GM18499 (cell line): Measurements from ENCODE around the gene MAP2K7.
"Not testable (repeated sequence)": the region's sequence is repeated elsewhere in the genome, so short reads cannot be mapped to it uniquely, and the experiment has no call there.

ENCODE experiments used
- ATAC-seq: cut with Tn5 transposase; IDR thresholded peaks from one replicate; pipeline ENCODE4 v1.9.1; 2021; ENCODE audit warnings: moderate number of reproducible peaks; ENCODE audit not compliant: insufficient read depth, unreplicated experiment

Gene MAP2K7

DNA sequence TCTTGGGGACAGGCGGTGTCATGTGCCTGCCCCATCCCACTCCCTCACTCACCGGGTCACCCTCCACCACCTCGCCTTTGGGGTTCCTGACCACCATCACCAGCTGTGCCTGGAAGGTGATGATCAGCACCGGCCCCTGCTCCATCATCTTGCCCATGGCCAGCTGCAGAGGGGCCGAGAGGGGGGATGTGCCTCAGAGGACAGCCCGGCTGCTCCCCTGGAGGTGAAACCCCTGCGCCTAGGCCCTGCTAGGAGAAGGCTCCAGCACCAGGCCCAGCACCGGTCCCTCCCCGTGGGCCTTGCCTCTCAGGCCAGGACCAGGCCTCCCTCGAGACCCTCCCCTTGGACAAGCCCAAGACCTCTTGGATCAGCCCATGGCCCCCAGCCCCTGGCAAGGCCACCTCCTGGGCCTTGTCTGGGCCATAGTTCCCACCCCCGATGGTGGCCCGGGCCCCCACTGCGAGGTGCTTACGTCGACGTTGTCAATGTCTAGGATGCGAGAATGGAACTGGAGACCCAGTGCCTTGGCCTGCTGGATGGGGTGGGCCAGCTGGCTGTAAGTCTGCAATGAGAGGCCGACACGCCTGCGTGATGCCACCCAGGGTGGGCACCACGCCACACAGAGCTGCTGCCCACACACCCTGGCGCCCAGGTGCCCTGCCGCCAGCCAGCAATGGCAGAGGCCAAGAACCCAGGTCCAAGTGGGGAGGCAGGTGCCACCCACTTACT is 24.1 kb downstream of the MAP2K7 start:
- ATAC-seq: no peak

DNA sequence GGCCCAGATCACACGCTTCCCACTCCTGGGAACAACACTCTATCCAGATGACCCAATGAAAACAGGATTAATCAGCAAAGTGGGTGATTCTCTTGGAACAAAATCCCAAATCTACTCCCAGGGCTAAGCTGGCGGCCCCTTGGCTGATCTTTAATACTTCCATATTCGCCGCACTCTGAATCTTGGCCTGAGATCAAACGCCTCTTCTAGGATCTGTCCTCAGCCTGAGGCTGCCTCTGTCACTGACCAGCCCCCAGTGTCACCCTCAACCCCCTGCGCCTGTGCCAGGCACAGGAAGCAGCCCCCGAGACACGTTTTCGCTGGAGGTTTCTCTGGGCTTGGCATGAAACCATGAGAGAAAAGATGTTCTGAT is 24.6 kb downstream of the MAP2K7 start:
- no peak for ATAC-seq

DNA sequence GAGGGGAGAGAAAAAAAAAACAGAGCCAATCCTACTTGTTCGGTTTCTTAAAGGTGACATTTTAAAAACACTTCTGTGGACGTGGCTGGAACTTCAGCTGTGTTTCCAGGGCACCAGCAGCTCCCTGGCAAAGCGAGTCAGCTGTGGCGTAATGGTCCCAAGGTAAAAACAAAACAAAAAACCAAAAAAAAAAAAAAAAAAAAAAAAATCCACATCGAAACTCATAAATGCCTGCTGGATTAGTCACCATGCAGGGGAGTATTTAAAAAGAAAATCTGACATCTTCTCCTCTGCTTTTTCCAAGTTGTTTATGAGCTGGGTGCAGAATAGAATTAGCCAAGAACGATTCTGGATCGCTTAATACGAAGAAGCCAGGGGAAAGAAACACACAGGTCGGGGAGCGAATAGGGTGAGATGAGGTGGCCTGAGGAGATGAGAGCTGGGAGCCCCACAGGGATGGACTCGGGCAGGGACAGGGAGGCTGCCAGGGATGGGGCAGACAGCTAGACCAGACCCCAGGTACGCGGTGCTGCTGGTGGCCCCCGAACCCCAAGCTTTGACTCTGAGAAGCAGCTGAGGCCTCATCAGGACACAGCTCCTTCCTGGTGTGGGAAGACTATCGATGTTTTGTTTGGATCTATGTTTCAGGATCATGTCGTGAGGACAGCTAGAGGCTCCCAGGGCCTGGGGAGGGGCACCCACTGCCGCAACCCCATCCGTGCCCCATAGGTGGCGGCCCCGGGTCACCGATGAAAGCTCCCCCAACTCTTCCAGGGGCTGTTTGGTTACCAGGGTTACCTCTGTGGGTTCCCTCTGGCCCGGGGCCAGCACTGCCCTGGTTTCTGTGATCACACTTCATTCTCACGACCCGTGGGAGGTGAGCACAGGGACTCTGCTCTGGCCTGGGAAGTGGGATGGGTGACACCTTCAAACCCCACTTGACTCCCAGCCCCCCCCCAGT is 25.3 kb downstream of the MAP2K7 start:
- no peak for ATAC-seq

DNA sequence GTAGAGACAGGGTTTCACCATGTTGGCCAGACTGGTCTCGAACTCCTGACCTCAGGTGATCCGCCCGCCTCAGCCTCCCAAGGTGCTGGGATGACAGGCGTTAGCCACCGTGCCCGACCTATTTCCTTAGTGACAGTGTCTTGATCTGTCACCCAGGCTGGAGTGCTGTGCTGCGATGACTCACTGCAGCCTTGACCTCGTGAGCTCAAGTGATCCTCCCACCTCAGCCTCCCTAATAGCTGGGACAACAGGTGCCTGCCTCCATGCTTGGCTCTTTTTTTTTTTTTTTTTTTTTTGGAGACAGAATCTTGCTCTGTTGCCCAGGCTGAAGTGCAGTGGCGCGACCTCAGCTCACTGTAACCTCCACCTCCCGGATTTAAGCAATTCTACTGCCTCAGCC is 26.4 kb downstream of the MAP2K7 start:
- ATAC-seq: not testable (repeated sequence)

DNA sequence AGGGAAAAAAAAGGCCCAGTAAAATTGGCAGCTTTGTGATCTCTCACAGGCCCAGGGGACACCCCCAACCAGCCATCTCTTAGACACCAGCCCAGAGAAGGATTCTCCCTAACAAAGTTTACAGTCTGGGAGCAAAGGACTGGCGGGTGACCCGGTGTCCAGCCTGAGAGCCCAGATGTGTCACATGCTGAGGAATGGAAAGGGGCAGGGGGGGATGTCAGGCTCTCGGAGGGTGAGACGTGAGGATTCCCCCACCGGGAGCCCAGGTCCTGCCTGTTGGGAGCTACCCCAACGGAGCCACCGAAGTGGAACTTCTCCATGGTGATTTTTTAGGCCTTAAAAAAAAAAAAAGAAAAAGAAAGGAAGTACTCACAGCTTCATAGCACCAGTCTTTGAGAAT is 27.1 kb downstream of the MAP2K7 start:
- ATAC-seq: no peak

DNA sequence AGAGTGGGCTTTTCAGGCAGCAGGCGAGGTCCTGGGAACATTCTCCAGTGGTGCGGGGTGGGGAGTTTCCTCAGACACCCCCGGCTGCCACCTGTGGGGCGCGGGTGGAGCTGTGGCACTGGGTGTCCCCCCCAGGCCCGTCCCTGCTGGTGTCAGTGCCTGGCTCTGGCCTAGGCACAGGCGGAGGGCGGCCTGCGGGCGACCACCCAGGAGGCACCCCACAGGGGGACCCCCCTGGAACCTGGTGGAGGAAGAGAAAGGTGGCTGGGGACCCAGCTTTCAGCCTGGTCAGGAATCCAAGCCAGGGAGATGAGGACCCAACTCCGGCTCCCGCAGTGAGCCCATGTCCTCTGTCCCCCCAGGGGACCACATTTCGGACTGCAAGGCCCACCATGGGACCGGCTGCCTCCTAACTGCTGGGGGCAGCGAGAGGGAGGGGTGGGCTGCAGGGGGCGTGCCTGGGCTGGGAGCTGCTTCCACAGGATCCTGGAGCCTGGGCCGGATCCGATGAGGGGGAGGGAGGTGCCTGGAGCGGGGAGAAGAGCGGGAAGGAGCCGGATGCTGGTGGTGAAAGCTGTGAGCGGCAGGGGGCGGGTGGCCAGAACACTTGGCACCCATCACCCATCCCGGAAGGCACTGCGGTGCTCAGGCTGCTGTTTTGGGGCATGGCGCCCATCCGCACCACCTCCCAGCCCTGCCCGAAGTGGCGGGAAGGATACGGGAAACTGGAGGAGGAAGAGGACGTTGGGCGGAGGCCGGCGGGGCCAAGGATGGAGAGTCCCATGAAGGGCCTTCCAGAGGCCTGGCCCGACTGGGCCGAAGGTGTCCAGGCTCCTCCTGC is 27.8 kb downstream of the MAP2K7 start:
- ATAC-seq: no peak

DNA sequence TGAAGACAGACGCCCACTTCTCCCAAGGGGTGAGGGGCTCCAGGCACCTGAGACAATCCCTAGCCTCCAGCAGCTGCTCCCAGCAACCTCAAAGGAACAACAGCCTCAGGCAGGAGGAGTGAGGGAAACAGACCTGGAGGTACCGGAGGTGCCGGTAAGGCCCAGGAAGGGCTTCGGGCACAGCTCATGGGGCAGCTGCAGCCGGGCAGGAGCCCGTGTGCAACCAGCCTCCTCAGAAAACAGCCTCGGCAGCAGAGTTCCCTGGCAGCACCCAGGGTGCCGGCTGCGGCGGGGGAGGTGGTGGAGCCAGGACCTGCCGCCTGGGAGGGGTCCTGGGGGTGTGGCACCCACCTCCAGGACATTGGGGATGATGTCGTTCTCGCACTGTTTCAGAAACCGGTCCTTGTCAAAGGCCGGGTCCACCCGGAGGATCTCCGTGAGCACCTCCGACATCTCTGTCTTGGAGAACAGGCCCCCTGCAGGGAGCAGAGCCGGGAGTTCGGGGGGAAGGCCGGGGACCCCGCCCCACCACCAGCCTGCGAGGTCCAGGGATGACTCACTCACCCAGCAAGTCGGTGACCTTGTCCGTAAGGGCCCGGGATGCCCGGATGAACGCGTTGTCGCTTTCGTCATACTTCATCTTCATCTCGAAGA is 28.7 kb downstream of the MAP2K7 start:
- ATAC-seq: no peak

DNA sequence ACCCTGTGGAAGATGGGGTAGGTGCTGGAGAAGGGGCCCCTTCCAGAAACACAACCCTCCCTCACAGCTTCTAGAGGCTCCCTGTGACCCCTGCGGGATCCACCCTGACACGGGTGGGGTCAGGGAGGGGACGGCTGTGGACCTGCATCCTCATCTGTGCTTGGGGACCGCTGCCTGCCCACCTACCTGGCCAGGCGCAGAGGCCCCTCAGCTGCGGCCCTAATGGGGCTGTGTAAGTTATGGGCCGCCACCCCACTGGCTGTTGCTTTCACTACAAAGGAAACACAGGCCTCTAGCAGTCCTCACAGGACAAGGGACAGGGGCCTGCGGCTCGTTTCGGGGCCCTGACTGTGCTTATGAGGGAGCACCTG is 29.2 kb downstream of the MAP2K7 start:
- no peak for ATAC-seq

DNA sequence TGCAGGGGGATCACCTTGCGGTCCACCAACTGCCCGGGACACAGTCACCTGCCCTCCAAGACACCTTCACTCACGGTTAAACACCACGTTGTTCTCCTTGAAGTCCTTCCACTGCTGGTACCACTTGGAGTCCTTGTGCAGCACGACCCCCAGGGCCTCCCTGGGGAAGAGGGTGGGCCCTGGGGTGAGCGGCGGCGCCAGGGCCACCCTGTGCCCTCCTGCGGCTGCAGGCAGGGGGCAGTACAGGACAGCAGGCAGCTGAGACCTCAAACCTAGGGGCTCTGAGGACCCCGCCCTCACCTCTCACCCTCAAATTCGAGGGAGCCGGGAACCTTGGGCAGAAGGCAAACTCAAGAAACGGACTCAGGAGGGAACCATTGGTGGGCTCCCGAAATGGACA is 29.7 kb downstream of the MAP2K7 start:
- no peak for ATAC-seq

DNA sequence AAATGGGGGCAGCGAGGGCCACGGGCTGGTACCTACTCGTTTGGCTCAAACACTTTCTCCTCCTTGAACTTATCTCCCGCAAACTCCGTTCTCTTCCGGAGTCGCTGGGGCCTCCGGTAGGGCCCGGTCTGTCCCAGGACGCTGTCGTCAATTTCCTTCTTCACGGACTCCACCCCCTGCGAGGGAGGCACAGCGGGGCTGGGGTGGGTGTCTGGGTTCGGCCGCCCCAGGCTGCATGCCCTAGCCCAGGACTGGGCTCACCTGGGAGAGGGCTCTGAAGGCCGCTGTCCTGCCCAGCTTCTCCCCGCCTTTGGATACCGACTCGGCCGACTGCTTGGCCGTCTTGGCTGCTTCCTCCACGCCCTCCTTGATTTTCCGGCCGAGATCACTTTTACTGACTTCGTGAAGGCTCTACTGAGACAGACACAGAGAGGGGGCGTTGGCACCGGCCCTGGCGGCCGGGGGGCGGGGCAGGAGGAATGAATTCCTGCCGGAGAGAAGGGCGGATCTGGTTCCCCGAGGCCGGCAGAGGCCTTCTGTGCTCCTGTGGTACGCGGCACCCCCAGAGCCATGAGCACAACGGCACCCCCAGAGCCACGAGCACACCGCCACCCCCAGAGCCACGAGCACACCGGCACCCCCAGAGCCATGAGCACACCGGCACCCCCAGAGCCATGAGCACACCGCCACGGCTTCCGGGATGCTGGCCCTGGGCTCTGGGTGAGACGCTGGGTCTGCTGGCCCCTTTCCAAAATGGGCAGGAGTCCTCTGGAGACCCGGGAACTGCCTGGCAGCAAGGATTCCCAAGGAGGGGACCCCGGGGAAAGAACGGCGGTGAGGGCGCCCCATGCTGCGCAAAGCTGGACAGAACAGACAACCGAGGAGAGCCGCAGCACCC is 30.4 kb downstream of the MAP2K7 start:
- ATAC-seq: no peak

DNA sequence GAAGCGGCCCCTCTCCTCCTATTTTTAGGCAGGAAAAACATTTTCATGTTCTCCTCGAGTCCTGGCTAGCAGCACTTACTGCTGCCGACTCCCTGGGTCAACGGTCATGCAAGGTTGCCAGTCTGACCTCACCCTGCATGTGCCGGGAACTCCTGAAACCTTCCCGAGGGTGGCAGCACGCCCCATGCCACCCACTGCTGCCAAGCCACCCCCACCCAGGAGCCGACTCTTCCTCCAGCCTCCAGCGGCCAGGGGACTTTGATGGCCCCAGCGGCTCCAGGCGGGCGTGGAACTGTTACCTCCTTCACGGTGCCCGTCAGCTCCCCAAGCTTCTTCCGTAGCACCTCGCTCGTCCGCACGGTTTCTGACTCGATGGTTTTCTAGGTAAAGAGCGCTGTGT is 31.1 kb downstream of the MAP2K7 start:
- no peak for ATAC-seq

DNA sequence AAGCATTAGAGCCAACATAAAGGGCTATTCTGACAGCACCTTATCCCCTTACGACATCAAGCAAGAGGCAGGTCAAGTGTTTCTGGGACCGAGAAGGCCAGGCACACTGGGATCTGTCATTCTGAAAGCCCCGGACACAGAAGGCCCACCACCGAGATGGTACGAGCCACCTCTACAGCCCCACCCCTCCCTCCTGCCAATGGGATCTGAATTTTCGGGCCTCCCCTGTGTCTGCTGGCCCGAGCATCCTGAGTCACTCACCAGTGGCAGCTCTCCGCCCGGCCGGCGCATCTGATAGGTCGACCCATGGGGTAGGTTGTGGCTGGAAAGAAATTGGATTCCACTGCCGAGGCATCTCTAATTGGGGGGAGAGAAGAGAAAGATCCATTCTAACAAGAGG is 37.2 kb downstream of the MAP2K7 start:
- ATAC-seq: no peak

DNA sequence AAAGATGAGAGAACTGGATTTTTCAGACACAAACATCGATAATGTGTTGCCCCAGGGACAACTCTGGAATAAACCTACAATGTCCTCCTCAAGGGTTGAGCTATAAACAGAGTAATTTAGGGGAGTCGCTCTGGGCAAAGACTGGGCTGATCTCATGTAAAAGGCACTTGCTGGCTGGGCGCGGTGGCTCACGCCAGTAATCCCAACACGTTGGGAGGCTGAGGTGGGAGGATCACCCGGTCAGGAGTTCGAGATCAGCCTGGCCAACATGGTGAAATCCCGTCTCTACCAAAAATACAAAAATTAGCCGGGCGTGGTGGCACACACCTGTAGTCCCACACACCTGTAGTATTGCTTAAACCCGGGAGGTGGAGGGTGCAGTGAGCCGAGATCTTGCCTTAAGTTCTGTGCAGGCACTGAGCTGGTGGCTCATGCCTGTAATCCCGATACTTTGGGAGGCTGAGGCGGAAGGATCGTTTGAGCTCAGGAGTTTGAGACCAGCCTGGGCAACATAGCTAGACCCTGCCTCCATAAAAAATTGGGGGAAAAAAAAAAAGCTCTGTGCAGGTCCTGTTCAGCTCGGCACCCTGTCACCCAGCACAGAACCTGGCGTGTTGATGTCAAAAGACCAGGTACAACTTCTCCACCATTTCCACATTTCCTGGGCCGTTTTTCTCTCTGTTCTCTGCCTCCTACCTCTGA is 38.4 kb downstream of the MAP2K7 start:
- no peak for ATAC-seq

DNA sequence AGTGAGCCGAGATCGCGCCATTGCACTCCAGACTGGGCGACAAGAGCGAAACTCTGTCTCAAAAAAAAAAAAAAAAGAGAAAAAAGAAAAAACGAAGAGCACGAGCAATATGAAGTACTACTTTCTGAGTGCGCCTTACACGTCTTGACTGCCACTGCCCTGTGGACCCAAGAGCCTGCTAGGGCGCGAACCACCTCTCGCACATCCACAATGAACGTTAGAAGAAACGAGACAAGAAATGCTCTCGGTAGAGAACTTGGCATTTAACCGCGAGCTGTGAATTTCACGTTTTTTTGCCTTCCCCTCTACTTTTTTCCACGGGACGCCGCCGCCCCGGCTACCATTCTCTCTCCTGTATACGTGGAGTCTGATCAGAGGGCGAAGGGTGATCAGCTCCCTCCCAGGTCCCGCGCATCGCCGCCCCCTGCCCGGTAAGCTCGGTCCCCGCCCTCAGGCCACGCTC is 39.3 kb downstream of the MAP2K7 start:
- ATAC-seq: no peak

DNA sequence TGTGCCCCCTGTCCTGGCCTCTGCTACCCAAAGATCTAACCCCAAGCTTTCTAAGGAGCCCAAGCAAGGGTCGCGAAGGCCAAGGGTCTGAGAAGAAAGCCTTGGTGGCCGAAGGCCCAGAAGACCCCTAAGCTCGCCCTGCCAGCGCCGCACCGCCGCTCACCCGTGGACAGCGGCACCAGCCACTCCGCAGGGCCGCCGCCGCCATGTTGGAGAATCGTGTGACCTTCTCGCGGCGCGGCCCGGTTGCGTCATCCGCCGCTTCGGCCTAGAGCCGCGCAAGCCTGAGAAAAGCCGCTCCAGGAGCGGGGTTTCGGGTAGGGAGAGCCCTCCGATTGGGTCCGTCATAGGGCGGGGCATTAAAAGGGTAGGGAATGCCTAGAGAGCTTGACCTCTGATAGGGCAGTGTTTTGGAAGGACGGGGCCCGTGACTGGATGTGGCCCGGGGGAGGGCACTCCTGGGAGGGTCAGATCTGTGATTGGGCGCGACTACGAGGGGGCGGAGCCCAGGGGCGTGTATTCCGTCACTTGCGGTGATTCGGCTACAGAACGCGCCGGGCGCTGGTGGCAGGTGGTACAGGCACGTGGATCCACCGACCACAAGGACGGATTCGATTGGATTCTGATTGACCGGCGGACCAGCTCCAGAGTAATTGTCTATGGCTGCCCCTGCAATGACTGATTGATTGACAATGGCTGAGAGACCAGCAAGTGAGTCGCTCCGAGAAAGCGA is 39.9 kb downstream of the MAP2K7 start, which contains the start of gene TIMM44:
TIMM44 (minus strand) TSS at position 223 of the 733 bp plus-strand sequence; CDS start at position 208, 15 bp downstream.
- peak; percentile 85 for ATAC-seq

DNA sequence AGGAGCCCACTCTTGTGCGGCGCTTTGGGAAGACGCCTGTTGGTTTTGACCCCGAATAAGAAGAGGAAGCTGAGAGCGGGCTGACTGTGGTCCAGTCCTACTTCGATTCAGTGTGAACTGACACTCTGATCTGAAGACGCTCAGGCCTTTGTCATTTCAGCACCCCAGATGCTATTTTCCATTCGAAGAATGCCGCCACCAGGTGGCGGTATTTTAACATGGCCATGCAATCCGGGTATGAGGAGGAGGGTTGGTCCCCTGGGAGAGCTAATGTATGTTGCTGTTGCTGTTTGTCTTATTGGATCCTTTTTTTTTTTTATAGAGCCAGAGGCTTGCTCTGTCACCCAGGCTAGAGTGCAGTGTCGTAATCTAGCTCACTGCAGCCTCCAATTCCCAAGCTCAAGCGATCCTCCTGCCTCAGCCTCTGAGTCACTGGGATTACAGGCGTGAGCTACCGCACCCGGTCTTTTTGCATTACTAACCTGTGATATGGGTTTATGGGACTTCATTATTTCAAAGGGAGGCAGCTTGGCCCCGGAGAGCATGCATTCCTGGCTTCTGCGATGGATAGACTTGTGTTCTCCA is 40.6 kb downstream of the MAP2K7 start:
- no peak for ATAC-seq

DNA sequence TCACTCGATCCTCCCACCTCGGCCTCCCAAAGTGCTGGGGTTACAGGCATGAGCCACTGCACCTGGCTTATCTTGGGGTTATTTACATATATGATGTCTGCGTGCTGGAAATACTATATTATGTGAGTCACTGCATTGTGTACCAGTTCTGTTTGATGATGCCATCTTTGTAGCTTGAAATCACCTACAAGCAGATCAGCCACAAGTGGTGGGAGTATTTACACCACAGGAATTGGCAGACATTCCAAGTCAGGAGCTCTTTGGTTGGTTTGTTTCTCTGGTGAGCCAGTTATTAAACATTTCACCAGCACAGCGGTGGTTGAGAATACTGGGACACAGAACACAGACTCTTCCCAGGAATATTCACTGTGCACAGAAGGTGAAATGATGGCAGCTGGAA is 44.3 kb downstream of the MAP2K7 start:
- no peak for ATAC-seq
